Natural killer cell (primary cell): ENCODE data around the gene SLC2A6. TPM values are rescaled to one million over a fixed set of nuclear protein-coding genes. Genes with fewer than 3 reads are reported as not detected.

Source experiments
- ATAC-seq, 3 donors: fragments of 150-1000 bp in 2 of 3; fragments of 200-7000 bp in 1 of 3; cut with Tn5 transposase; 1 replicate in 1 of 3; 2 replicates in 2 of 3; pipeline ENCODE4 v1.10.0; 2021; ENCODE audit warnings: mild to moderate bottlenecking in 2 of 3, moderate library complexity in 2 of 3
- DNase-seq, 2 donors: peaks; one replicate each; pipeline versions ENCODE4 v3.0.0 to v3.0.0-alpha.2; 2013 to 2021; ENCODE audit warnings: mixed read lengths in 1 of 2
- H3K27ac ChIP-seq: one replicate; pipeline ENCODE4 v1.5.1; 2013; ENCODE audit warnings: mild to moderate bottlenecking, low read length
- H3K27me3 ChIP-seq: one replicate; pipeline ENCODE4 v1.6.1; 2013; ENCODE audit warnings: low read length; ENCODE audit not compliant: control insufficient read depth, insufficient read depth
- H3K36me3 ChIP-seq: one replicate; pipeline ENCODE4 v1.6.1; 2013; ENCODE audit warnings: low read length; ENCODE audit not compliant: control insufficient read depth, insufficient read depth
- H3K4me1 ChIP-seq: one replicate; pipeline ENCODE4 v1.6.1; 2013; ENCODE audit warnings: low read length; ENCODE audit not compliant: control insufficient read depth, insufficient read depth
- H3K4me3 ChIP-seq: one replicate; pipeline ENCODE4 v1.5.1; 2013; ENCODE audit warnings: low read length
- H3K9me3 ChIP-seq: one replicate; pipeline ENCODE4 v1.6.1; 2013; ENCODE audit warnings: low read length; ENCODE audit not compliant: control insufficient read depth, insufficient read depth
- H3K27ac Mint-ChIP-seq, 2 donors: one replicate each; pipeline ENCODE4 v1.8.0; 2022; ENCODE audit warnings: mild to moderate bottlenecking in 2 of 2, mixed read lengths in 2 of 2, moderate library complexity in 1 of 2
- H3K27me3 Mint-ChIP-seq, 2 donors: one replicate each; pipeline ENCODE4 v1.8.0; 2022; ENCODE audit warnings: low read depth in 2 of 2, mixed read lengths in 2 of 2
- H3K36me3 Mint-ChIP-seq: one replicate; pipeline ENCODE4 v1.8.0; 2022; ENCODE audit warnings: mixed read lengths
- H3K4me1 Mint-ChIP-seq, 2 donors: one replicate each; pipeline ENCODE4 v1.8.0; 2022; ENCODE audit warnings: mixed read lengths in 2 of 2
- H3K4me3 Mint-ChIP-seq: one replicate; pipeline ENCODE4 v1.8.0; 2022; ENCODE audit warnings: mild to moderate bottlenecking, moderate library complexity, mixed read lengths
- H3K9me3 Mint-ChIP-seq, 2 donors: one replicate each; pipeline ENCODE4 v1.8.0; 2022; ENCODE audit warnings: mixed read lengths in 2 of 2
- CTCF ChIP-seq: fragments of 200-600 bp; IDR thresholded peaks from one replicate; pipeline ENCODE4 v1.8.0; 2022; ENCODE audit warnings: antibody characterized with exemption
- WGBS: methylation state at CpG from one replicate; pipeline ENCODE4 v1.1.7; 2013; ENCODE audit warnings: missing lambda C conversion rate; ENCODE audit not compliant: insufficient coverage; 5-methylcytosine and 5-hydroxymethylcytosine counted together
- intact Hi-C: fragments of 100-400 bp; cut with micrococcal nuclease; formaldehyde crosslinking; loops from one replicate; pipeline ENCODE4 v1.14.2; 2022
- total RNA-seq, 4 donors: library from RNA; stranded (reverse); fragments of 120-200 nt in 1 of 4; gene quantifications; one replicate each; pipeline versions ENCODE4 v1.2.3 to v1.2.4, GENCODE V29; 2013 to 2022

Gene SLC2A6
- total RNA-seq, 3 donors from 2014 or later (not counting 1 experiment from before 2014, with no cell fraction given), result 5.0 to 20.1 (median 18.5) TPM

DNA sequence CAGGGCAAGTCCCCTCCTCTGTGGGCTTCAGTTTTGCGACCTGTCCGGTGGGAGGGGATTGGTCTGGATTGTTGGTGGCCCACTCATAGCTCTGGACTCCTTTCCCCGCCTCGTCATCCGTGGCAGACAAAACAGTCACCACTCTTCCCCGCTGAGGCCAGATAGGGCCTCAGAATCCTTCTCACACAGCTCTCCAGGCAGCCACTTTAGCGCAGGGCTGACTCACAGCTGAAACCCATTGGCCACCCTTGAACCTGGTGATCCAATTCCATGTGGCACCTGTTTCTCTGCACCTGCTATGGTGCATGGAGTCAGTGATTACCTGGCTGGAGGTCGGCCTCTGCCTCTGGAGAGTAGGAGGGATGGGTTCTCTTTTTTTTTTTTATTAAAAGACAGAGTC, 34.9 kb downstream of the SLC2A6 start:
- WGBS, result 80% methylated on average over 8 of the region's 8 CpGs
- Mint-ChIP-seq H3K36me3 (no peaks in the 10 kb centered on the region), H3K27ac (no peak overlapping the region), H3K27me3 (no peaks in the 10 kb centered on the region), H3K4me3 (no peak overlapping the region), H3K9me3 (no peaks in the 10 kb centered on the region), H3K4me1 (no peaks in the 10 kb centered on the region)
- DNase-seq (no peak), ATAC-seq (no peak)
- intact Hi-C loops, result no loop called here
- Histone ChIP-seq H3K9me3 (no peaks in the 10 kb centered on the region), H3K4me1 (peaks cover 7% of the 10 kb centered on the region), H3K4me3 (no peak overlapping the region), H3K27ac (no peak overlapping the region), H3K27me3 (no peaks in the 10 kb centered on the region), H3K36me3 (no peaks in the 10 kb centered on the region)
- no peak for TF ChIP-seq CTCF

GRCh38 chr9:133443248-133443647, 35.7 kb downstream of the SLC2A6 start:
- Histone ChIP-seq H3K9me3 (no peaks in the 10 kb centered on the region), H3K4me3 (no peak overlapping the region), H3K36me3 (no peaks in the 10 kb centered on the region), H3K27ac (no peak overlapping the region), H3K27me3 (no peaks in the 10 kb centered on the region), H3K4me1 (peaks cover 7% of the 10 kb centered on the region)
- no peak overlapping the region for H3K4me3 Mint-ChIP-seq
- H3K27me3 Mint-ChIP-seq, result no peaks in the 10 kb centered on the region
- no peak for DNase-seq
- H3K9me3 Mint-ChIP-seq, result no peaks in the 10 kb centered on the region
- intact Hi-C loops, result no loop called here
- no peak overlapping the region for H3K27ac Mint-ChIP-seq
- no peak for ATAC-seq
- WGBS, result 94% methylated on average over 15 of the region's 15 CpGs
- no peak for TF ChIP-seq CTCF
- H3K36me3 Mint-ChIP-seq, result no peaks in the 10 kb centered on the region
- no peaks in the 10 kb centered on the region for H3K4me1 Mint-ChIP-seq

GRCh38 chr9:133441571-133441970, 37.3 kb downstream of the SLC2A6 start:
- Histone ChIP-seq H3K27ac (peak overlapping the region; percentile 66), H3K27me3 (no peaks in the 10 kb centered on the region), H3K4me1 (peaks cover 7% of the 10 kb centered on the region), H3K9me3 (no peaks in the 10 kb centered on the region), H3K36me3 (no peaks in the 10 kb centered on the region), H3K4me3 (no peak overlapping the region)
- DNase-seq (no peak), ATAC-seq (no peak)
- no peak for TF ChIP-seq CTCF
- WGBS, result 75% methylated on average over 5 of the region's 5 CpGs
- Mint-ChIP-seq H3K27ac (peak overlapping the region in 1 of 2 donors; percentile 67), H3K36me3 (no peaks in the 10 kb centered on the region), H3K27me3 (no peaks in the 10 kb centered on the region), H3K9me3 (no peaks in the 10 kb centered on the region), H3K4me3 (no peak overlapping the region), H3K4me1 (no peaks in the 10 kb centered on the region)
- intact Hi-C loops, result no loop called here

GRCh38 chr9:133440874-133441273, 38.0 kb downstream of the SLC2A6 start:
- Histone ChIP-seq H3K27ac (peak overlapping the region; percentile 66), H3K4me3 (no peak overlapping the region), H3K9me3 (no peaks in the 10 kb centered on the region), H3K36me3 (no peaks in the 10 kb centered on the region), H3K27me3 (no peaks in the 10 kb centered on the region), H3K4me1 (peaks cover 7% of the 10 kb centered on the region)
- Mint-ChIP-seq H3K27ac (no peak overlapping the region), H3K4me3 (no peak overlapping the region), H3K27me3 (no peaks in the 10 kb centered on the region), H3K4me1 (no peaks in the 10 kb centered on the region), H3K9me3 (no peaks in the 10 kb centered on the region), H3K36me3 (no peaks in the 10 kb centered on the region)
- no peak for TF ChIP-seq CTCF
- ATAC-seq (no peak), DNase-seq (peak in 1 of 2 donors; percentile 45)
- intact Hi-C loops, result no loop called here
- WGBS, result 78% methylated on average over 12 of the region's 12 CpGs
